Measurements from ENCODE around the gene KCNA2.

DNA sequence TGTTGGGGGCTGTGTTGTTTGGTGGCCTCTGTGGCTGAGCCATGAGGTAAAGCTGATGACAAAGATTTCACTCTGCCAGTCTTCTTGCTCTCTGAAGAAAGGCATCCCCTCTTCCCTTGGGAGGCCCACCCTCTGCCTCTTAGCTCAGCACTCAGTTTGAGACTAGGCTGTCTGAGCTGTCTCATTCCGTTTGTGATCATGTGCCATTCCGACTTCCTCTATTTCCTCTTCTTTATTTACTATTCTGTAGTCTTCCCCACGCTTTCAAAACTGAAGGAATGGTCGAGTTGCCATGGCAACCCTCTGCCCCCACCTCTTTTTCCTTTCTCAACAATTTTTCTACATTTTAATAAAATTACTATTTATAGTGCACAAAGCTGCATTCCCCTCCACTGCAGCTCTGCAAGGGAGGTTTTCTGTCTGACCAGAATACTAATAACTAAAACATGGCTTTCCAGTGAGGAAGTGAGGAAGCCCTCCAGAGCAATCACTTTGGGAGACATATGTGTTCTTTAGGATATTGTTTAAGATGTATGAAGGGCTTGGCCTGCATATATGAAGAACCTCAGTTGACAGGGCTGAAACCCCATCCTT lies 37.8 kb upstream of the KCNA2 start:
- TF ChIP-seq POLR2A (IDR thresholded peaks at IDR 0.05): no peak
- TF ChIP-seq, protein P1, sequence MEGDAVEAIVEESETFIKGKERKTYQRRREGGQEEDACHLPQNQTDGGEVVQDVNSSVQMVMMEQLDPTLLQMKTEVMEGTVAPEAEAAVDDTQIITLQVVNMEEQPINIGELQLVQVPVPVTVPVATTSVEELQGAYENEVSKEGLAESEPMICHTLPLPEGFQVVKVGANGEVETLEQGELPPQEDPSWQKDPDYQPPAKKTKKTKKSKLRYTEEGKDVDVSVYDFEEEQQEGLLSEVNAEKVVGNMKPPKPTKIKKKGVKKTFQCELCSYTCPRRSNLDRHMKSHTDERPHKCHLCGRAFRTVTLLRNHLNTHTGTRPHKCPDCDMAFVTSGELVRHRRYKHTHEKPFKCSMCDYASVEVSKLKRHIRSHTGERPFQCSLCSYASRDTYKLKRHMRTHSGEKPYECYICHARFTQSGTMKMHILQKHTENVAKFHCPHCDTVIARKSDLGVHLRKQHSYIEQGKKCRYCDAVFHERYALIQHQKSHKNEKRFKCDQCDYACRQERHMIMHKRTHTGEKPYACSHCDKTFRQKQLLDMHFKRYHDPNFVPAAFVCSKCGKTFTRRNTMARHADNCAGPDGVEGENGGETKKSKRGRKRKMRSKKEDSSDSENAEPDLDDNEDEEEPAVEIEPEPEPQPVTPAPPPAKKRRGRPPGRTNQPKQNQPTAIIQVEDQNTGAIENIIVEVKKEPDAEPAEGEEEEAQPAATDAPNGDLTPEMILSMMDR (IDR thresholded peaks at IDR 0.05): no peak

Data from esophagus squamous epithelium (tissue), 4 donors.